Hematopoietic multipotent progenitor cell (in vitro differentiated cells): Measurements from ENCODE around the gene SCN2B. TPM values are rescaled to one million over a fixed set of nuclear protein-coding genes. Genes with fewer than 3 reads are reported as not detected.
"Not testable (repeated sequence)": the region's sequence is repeated elsewhere in the genome, so short reads cannot be mapped to it uniquely, and the experiment has no call there.

Experiments used
- DNase-seq, 3 donors: peaks; one replicate each; pipeline ENCODE4 v3.0.0-alpha.2; 2011 to 2015; ENCODE audit warnings: low read depth in 2 of 3, low spot score in 2 of 3
- total RNA-seq: library from RNA; depleted of rRNA; stranded (reverse); fragments of >200 nt; gene quantifications from one replicate; pipeline ENCODE4 v1.2.3, GENCODE V29; 2012

Gene SCN2B
- total RNA-seq, 1 donor, result not detected

DNA sequence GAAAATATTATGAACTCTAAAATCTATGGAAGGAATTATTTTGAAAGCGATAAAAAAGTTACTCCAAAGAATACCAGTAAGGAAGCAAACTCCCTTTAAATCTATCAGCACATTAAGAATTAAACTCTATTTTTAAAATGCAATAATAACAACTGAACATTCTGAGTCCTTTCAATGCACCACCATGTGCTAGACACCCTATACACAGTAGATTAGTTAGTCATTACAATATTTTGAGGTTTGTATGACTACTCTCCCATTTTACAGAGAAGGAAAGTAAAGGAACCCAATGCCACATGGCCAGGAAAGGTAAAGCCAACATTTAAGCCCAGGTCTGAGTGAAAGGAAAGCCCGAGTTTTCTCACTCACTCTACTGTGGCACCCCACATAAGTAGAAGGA, 30.6 kb upstream of the SCN2B start:
- no peak for DNase-seq

GRCh38 chr11:118206391-118207031, 30.1 kb upstream of the SCN2B start:
- DNase-seq, result no peak

GRCh38 chr11:118205606-118206378, 29.4 kb upstream of the SCN2B start:
- no peak for DNase-seq

GRCh38 chr11:118202599-118203422, 26.4 kb upstream of the SCN2B start:
- DNase-seq, result peak in 1 of 3 donors; percentile 26

DNA sequence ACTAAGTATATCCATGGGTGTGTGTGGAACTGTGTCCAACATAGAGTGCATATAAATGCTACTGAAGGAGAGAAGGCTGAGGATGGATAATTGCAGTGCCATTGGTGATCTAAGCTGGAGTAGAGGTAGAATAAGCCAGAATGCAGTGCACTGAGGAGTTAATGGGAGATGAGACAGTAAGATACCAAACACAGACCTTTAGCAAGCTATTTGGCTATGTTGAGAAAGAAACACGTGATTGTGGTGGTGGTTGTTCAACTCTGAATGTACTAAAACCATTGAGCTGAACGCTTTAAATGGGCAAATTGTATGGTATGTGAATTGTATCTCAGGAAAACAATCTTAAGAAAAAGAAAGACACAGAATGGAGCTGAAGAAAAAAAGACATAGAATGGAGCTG, 25.5 kb upstream of the SCN2B start:
- no peak for DNase-seq

DNA sequence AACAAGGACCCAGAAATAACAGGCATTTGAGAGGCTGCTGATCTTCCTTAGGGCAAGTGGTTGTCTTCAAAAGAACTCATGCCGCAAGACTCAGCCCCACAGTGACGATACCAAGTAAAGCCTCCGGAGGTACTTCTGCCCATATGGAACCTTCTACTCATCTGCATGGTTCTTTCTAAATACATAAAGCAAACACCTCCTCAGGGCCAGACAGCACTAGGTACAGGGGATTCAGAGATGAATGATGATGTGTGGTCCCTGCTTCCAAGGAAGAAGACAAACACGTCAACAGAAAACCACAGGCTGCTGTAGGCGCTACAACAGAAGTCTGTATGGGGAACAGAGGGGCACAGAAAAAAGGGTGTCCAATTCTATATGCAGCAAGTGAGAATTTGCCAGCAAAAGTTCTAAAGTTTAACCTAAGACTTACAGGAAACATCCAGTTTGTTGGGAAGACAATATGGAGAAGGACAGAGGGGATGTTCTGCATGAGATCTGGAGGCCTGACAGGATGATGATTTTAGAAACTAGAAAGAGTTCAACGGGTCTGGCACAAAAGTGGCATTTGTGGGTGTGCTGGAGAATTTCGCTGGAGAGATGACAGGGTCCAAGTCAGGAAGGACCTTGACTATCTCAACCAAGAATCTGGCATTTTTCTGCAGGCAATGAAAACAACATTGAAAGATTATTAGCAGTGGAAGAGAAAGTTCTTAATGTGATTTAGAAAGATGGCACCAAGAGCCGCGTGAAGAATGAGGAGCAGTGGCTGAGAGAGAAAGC, 24.7 kb upstream of the SCN2B start:
- DNase-seq, result peak in 1 of 3 donors; percentile 28

- DNase-seq, result no peak
Measured at GRCh38 chr11:118200497-118200896, 24.1 kb upstream of the SCN2B start.

DNA sequence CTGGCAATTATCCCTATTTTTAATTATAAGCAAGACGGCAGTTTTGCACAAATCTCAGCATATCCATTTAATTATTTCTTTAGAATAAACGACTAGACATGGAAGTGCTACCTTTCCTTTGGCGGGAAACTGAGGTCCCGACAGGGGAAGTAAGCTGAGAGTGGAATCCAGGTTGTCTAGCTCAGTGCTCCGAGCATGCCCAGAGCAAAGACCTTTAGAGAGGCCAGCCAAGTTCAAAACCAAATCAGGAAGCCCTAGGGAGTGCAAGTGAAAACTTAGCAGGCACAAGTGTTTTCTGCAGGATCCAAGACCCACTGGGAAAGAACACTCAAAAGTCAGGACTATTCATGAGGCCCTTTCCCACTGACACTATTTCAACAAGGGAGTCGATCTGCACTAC, 22.7 kb upstream of the SCN2B start:
- no peak for DNase-seq

GRCh38 chr11:118198370-118198769, 21.9 kb upstream of the SCN2B start:
- DNase-seq, result peak; percentile 60 to 76 (median 72)

DNA sequence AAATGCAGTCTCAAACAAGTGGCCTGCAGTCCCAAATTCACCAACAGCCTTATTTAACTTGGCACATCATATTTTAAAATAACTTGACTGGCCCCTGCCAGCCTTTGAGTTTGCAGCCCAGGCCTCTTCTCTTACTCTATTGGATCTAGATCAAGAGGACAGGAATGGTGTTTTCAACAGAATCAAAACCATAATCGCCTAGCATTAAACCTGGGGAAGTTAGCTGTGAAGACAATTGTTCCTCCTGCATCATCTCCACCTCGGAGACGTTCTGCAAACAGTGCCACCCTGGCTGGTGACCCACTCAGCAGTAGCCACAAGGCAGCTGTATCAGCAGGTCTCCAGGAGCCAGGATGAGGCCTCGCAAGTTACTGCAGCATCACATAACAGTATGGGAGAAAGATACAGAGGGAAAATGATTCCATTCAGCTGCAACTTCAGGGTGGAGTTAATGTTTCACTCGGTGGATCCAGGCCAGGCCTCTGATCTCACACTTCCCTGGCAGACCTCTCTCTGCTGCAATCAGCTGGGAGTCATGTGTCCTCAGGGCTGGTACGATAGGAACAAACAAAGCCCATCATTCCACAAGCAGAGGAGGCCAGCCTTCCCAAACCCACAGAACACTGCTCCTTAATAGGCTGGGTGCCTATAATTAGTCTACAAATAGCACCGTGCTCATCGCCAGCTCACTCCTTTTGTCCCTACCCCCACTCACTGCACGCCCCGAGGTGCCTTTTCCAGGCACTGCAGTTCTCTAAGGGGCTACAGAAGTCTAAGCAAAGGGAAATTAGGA, 18.6 kb upstream of the SCN2B start:
- DNase-seq, result no peak

- DNase-seq, result no peak
Measured at GRCh38 chr11:118193910-118194566, 17.6 kb upstream of the SCN2B start.

GRCh38 chr11:118192817-118193216, 16.4 kb upstream of the SCN2B start:
- not testable (repeated sequence) for DNase-seq

- not testable (repeated sequence) for DNase-seq
Measured at GRCh38 chr11:118190942-118191506, 14.6 kb upstream of the SCN2B start.

DNA sequence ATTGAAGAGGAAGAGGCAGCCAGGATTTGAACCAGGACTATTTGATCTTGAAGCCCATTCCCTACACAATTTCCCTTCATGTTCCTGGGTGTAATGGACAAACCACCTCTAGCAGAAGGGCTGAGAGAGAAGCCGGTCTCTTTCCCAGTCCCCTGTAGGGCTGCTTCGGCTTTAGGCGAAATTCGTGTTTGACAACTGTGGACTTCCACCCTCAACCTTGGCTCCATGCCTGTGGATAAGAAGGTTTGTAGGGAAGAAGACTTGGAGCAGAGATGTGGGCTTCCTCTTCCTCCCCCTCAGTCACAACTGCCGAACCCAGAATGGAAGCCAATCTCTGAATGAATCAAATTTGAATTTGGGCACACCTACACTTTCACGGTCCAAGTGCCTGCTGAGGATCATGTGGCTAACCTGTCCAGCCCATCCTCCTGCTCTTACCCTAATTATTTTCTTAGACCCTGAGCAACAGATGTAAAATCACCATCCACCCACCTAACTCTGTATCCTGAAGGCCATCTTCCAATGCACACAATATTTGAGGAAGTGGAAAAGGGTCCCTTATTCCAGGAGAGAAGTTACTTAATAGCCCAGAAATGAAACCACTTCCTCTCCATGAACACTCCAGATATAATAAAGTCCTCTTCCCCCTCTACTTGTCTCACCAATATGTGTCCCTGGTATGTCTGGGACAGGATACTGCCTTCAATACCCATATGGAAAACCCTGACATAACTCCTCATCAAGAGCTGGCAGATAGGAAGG, 10.1 kb upstream of the SCN2B start:
- DNase-seq, result no peak

DNA sequence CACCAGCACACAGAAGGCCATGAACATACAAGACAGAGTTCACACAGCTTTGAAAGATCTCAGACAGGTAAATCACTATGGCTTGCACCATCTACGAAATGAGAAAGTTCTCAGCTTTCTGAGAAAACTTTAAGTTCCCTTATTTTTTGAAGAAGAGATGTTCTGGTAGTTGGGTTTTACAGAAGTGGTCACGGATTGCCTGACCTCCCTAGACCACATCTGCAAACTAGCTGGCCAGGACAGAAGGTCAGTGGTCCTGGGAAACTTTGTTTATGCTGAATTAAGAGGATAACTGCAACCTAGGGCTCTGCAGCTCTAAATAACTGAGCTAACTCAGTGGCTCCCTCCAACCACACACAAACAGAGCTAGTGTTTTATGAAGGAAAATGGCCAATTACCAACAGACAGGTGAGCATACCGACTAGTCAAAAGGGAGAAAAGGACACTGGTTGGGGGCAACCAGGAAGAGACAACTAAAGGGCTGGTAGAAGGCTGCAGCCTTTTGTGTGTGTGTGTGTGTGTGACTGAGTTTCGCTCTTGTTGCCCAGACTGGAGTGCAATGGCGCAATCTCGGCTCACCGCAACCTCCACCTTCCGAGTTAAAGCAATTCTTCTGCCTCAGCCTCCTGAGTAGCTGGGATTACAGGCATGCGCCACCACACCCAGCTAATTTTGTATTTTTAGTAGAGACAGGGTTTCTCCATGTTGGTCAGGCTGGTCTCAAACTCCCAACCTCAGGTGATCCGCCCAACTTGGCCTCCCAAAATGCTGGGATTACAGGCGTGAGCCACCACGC, 8.5 kb upstream of the SCN2B start:
- no peak for DNase-seq

DNA sequence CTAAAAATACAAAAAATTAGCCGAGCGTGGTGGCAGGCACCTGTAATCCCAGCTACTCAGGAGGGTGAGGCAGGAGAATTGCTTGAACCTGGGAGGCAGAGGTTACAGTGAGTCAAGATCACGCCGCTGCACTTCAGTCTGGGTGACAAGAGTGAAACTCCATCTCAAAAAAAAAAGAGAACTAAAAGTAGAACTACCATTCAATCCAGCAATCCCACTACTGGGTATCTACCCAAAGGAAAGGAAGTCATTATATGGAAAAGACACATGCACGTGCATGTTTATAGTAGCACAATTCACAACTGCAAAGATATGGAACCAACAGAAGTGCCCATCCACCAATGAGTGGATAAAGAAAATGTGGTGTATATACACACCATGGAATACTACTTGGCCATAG, 7.3 kb upstream of the SCN2B start:
- DNase-seq, result not testable (repeated sequence)

- DNase-seq, result peak in 2 of 3 donors; percentile 68 to 80
Measured at GRCh38 chr11:118180300-118180703, 3.9 kb upstream of the SCN2B start.

DNA sequence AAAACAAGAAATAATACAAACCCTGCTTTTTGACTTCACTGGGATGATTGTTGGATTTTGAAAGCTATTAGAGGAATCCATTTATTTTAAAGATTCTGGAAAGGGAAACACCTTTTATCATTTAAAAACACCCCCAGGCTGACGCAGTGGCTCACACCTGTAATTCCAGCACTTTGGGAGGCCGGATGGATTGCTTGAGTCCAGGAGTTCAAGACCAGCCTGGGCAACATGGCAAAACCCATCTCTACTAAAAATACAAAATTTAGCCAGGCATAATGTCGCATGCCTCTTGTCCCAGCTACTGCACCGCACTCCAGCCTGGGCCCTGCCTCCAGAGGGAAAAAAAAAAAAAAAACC, 317 bp upstream of the SCN2B start:
- DNase-seq, result no peak
